Measurements from ENCODE around the gene ADAR. TPM values are rescaled to one million over a fixed set of nuclear protein-coding genes. Genes with fewer than 3 reads are reported as not detected.
A peak's percentile ranks its signal among the peaks of the same experiment; 100 is the strongest.
"Not testable (repeated sequence)": the region's sequence is repeated elsewhere in the genome, so short reads cannot be mapped to it uniquely, and the experiment has no call there.

Gene ADAR
- 100 to 1,000 TPM; 185 to 213 TPM for total RNA-seq

- no peaks in the 10 kb centered on the region for H3K27me3 Mint-ChIP-seq
These were observed at the start of gene ADAR for GRCh38 chr1:154607609-154608396. Gene ADAR, minus strand, starts transcription at chr1:154608186. Its CDS starts 180 bp downstream, at chr1:154608006.

GRCh38 chr1:154657556-154657955 lies 49.6 kb upstream of the ADAR start:
- no peak overlapping the region for H3K4me3 Mint-ChIP-seq
- no peak for ATAC-seq (replicated peaks)
- no peaks in the 10 kb centered on the region for H3K9me3 Mint-ChIP-seq
- H3K36me3 Mint-ChIP-seq (ENCODE audit: low read depth): no peaks in the 10 kb centered on the region
- H3K27me3 Mint-ChIP-seq: peaks cover 39% of the 10 kb centered on the region
- H3K4me1 Mint-ChIP-seq: no peaks in the 10 kb centered on the region
- no peak overlapping the region for H3K27ac Mint-ChIP-seq

More at GRCh38 chr1:154607609-154608396, at the start of gene ADAR:
- Mint-ChIP-seq H3K9me3 (no peaks in the 10 kb centered on the region), H3K4me3 (peak within 1 kb of the TSS; percentile 88), H3K27ac (peak within 1 kb of the TSS; percentile 88), H3K4me1 (peaks cover 67% of the 10 kb centered on the region), H3K36me3 (ENCODE audit: low read depth) (peaks cover 51% of the 10 kb centered on the region)
- ATAC-seq (replicated peaks): peak; percentile 72

- no peak for ATAC-seq (replicated peaks)
- Mint-ChIP-seq H3K4me3 (no peak overlapping the region), H3K36me3 (ENCODE audit: low read depth) (no peaks in the 10 kb centered on the region), H3K4me1 (no peaks in the 10 kb centered on the region), H3K9me3 (no peaks in the 10 kb centered on the region), H3K27me3 (peaks cover 20% of the 10 kb centered on the region), H3K27ac (no peak overlapping the region)
These were observed 44.9 kb upstream of the ADAR start for GRCh38 chr1:154652893-154653292.

GRCh38 chr1:154644724-154645123 lies 36.7 kb upstream of the ADAR start:
- not testable (repeated sequence) for H3K36me3 Mint-ChIP-seq (ENCODE audit: low read depth); H3K27me3 Mint-ChIP-seq; H3K27ac Mint-ChIP-seq; ATAC-seq (replicated peaks); H3K4me1 Mint-ChIP-seq; H3K9me3 Mint-ChIP-seq; H3K4me3 Mint-ChIP-seq

- Mint-ChIP-seq H3K27me3 (peaks cover 5% of the 10 kb centered on the region), H3K36me3 (ENCODE audit: low read depth) (no peaks in the 10 kb centered on the region), H3K4me3 (no peak overlapping the region), H3K9me3 (peaks cover 4% of the 10 kb centered on the region), H3K27ac (no peak overlapping the region), H3K4me1 (no peaks in the 10 kb centered on the region)
- ATAC-seq (replicated peaks): no peak
These were observed 33.5 kb upstream of the ADAR start for GRCh38 chr1:154641534-154641933.

GRCh38 chr1:154639876-154640275 lies 31.9 kb upstream of the ADAR start:
- no peak overlapping the region for H3K27ac Mint-ChIP-seq
- no peaks in the 10 kb centered on the region for H3K36me3 Mint-ChIP-seq (ENCODE audit: low read depth)
- H3K4me1 Mint-ChIP-seq: no peaks in the 10 kb centered on the region
- H3K9me3 Mint-ChIP-seq: peaks cover 4% of the 10 kb centered on the region
- peaks cover 22% of the 10 kb centered on the region for H3K27me3 Mint-ChIP-seq
- H3K4me3 Mint-ChIP-seq: no peak overlapping the region
- no peak for ATAC-seq (replicated peaks)

GRCh38 chr1:154635171-154635570 lies 27.2 kb upstream of the ADAR start:
- peaks cover 4% of the 10 kb centered on the region for H3K9me3 Mint-ChIP-seq
- H3K27me3 Mint-ChIP-seq: peaks cover 29% of the 10 kb centered on the region
- H3K27ac Mint-ChIP-seq: no peak overlapping the region
- no peak overlapping the region for H3K4me3 Mint-ChIP-seq
- no peaks in the 10 kb centered on the region for H3K4me1 Mint-ChIP-seq
- no peaks in the 10 kb centered on the region for H3K36me3 Mint-ChIP-seq (ENCODE audit: low read depth)
- ATAC-seq (replicated peaks): no peak

- H3K9me3 Mint-ChIP-seq: peaks cover 10% of the 10 kb centered on the region
- peaks cover 18% of the 10 kb centered on the region for H3K4me1 Mint-ChIP-seq
- H3K27ac Mint-ChIP-seq: no peak overlapping the region
- H3K36me3 Mint-ChIP-seq (ENCODE audit: low read depth): peaks cover 35% of the 10 kb centered on the region
- no peak overlapping the region for H3K4me3 Mint-ChIP-seq
- H3K27me3 Mint-ChIP-seq: peaks cover 6% of the 10 kb centered on the region
- ATAC-seq (replicated peaks): no peak
These were observed 21.7 kb upstream of the ADAR start for GRCh38 chr1:154629675-154630073.

- Mint-ChIP-seq H3K27ac (peak overlapping the region; percentile 92), H3K4me3 (peak overlapping the region; percentile 90), H3K4me1 (peaks cover 18% of the 10 kb centered on the region), H3K27me3 (peaks cover 6% of the 10 kb centered on the region), H3K9me3 (peaks cover 10% of the 10 kb centered on the region), H3K36me3 (ENCODE audit: low read depth) (peaks cover 40% of the 10 kb centered on the region)
- no peak for ATAC-seq (replicated peaks)
These were observed 21.2 kb upstream of the ADAR start for GRCh38 chr1:154629061-154629674.

GRCh38 chr1:154628121-154628405 lies 20.1 kb upstream of the ADAR start:
- peaks cover 10% of the 10 kb centered on the region for H3K9me3 Mint-ChIP-seq
- peak overlapping the region; percentile 92 for H3K27ac Mint-ChIP-seq
- H3K36me3 Mint-ChIP-seq (ENCODE audit: low read depth): peaks cover 51% of the 10 kb centered on the region
- peak; percentile 44 for ATAC-seq (replicated peaks)
- H3K27me3 Mint-ChIP-seq: peaks cover 4% of the 10 kb centered on the region
- peaks cover 21% of the 10 kb centered on the region for H3K4me1 Mint-ChIP-seq
- H3K4me3 Mint-ChIP-seq: peak overlapping the region; percentile 90

GRCh38 chr1:154627257-154628120 lies 19.5 kb upstream of the ADAR start:
- H3K4me1 Mint-ChIP-seq: peaks cover 27% of the 10 kb centered on the region
- H3K36me3 Mint-ChIP-seq (ENCODE audit: low read depth): peaks cover 57% of the 10 kb centered on the region
- H3K4me3 Mint-ChIP-seq: peak overlapping the region; percentile 90
- ATAC-seq (replicated peaks): peak; percentile 76
- H3K27ac Mint-ChIP-seq: peak overlapping the region; percentile 92
- peaks cover 10% of the 10 kb centered on the region for H3K9me3 Mint-ChIP-seq
- H3K27me3 Mint-ChIP-seq: peaks cover 4% of the 10 kb centered on the region

- H3K27ac Mint-ChIP-seq: peak overlapping the region; percentile 92
- peak overlapping the region; percentile 90 for H3K4me3 Mint-ChIP-seq
- peak; percentile 34 for ATAC-seq (replicated peaks)
- H3K36me3 Mint-ChIP-seq (ENCODE audit: low read depth): peaks cover 65% of the 10 kb centered on the region
- H3K9me3 Mint-ChIP-seq: peaks cover 10% of the 10 kb centered on the region
- no peaks in the 10 kb centered on the region for H3K27me3 Mint-ChIP-seq
- peaks cover 31% of the 10 kb centered on the region for H3K4me1 Mint-ChIP-seq
These were observed 18.7 kb upstream of the ADAR start for GRCh38 chr1:154626456-154627256.

- H3K27me3 Mint-ChIP-seq: no peaks in the 10 kb centered on the region
- H3K36me3 Mint-ChIP-seq (ENCODE audit: low read depth): peaks cover 76% of the 10 kb centered on the region
- H3K27ac Mint-ChIP-seq: peak overlapping the region; percentile 43
- H3K9me3 Mint-ChIP-seq: peaks cover 9% of the 10 kb centered on the region
- H3K4me1 Mint-ChIP-seq: peaks cover 31% of the 10 kb centered on the region
- peak overlapping the region; percentile 40 for H3K4me3 Mint-ChIP-seq
- ATAC-seq (replicated peaks): no peak
These were observed 17.0 kb upstream of the ADAR start for GRCh38 chr1:154624746-154625643.
